Measurements from ENCODE around the gene CHMP2A.

DNA sequence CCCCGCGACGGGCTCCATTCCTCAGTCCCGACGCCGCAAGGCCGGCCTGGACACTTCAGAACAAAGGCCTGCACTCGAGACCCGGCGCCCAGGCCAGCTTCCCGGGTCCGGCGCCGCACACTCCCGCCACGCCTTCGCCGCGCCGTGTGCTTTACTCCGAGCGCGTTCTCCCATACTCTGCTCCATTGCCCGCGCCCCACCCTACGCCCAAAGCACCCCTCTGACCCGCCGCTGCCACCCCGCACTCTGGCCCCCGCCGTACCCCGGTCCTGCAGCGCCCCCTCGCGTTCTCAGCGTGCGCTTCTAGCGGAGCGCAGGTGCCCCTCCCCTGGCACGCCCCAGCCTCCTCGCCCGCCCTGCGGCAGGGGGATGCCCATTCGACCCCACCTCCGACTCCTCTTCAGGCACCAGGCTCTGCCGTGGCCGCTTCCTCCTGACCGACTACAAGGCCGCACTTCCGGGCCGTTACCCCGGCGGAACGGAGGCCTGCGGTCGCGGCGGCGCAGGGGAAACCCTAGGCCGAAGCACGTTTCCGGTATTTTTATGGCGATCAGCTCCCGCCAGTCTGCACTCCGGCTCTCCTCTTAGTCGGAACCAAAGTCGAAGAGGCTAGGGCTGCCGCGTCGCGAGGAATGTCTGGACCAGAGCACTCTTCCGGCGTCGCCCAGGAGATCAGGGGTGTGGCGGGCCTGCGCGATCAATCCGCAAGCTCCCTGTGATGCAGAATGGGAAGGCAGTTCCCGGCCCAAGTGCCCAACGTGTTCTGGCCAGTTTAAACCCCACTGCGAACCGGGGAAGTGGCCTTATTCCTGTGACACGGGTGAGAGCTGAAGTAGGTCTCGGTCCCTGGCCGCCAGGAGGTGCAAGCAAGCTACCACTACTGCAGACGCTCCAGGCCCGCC lies 35.3 kb downstream of the CHMP2A start, which contains the start of gene ZBTB45:
- TF ChIP-seq, protein P1, sequence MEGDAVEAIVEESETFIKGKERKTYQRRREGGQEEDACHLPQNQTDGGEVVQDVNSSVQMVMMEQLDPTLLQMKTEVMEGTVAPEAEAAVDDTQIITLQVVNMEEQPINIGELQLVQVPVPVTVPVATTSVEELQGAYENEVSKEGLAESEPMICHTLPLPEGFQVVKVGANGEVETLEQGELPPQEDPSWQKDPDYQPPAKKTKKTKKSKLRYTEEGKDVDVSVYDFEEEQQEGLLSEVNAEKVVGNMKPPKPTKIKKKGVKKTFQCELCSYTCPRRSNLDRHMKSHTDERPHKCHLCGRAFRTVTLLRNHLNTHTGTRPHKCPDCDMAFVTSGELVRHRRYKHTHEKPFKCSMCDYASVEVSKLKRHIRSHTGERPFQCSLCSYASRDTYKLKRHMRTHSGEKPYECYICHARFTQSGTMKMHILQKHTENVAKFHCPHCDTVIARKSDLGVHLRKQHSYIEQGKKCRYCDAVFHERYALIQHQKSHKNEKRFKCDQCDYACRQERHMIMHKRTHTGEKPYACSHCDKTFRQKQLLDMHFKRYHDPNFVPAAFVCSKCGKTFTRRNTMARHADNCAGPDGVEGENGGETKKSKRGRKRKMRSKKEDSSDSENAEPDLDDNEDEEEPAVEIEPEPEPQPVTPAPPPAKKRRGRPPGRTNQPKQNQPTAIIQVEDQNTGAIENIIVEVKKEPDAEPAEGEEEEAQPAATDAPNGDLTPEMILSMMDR (conservative IDR thresholded peaks at IDR 0.05; ENCODE audit: low read length), result peak; percentile 74
- no peak for TF ChIP-seq EZH2phosphoT487 (IDR thresholded peaks at IDR 0.05; ENCODE audit: borderline replicate concordance)

All from Loucy (cell line).